H1 (cell line): ENCODE data around the gene ARMC12. TPM values are rescaled to one million over a fixed set of nuclear protein-coding genes. Genes with fewer than 3 reads are reported as not detected.

Experiments used
- CTCF ChIA-PET: fragments of 300-600 bp; sonication (Branson Sonifier 250); formaldehyde crosslinking; loops from one replicate; lab custom pipeline; 2021; ENCODE audit not compliant: partially characterized antibody; lab: Charles Lee
- POLR2A ChIA-PET: fragments of 300-600 bp; sonication (Branson Sonifier 250); formaldehyde crosslinking; loops from one replicate; lab custom pipeline; 2021; ENCODE audit warnings: inconsistent platforms; ENCODE audit not compliant: partially characterized antibody; lab: Charles Lee
- DNase-seq, 2 experiments: peaks; one replicate each; pipeline versions ENCODE4 v3.0.0 to v3.0.0-alpha.2; 2010 to 2022; ENCODE audit warnings: low spot score in 2 of 2, low read depth in 1 of 2, mixed read lengths in 1 of 2
- FAIRE-seq: peaks from 2 replicates; lab custom pipeline; 2011; peaks lifted over from hg19 to GRCh38; lab: Jason Lieb, UNC
- H2AFZ ChIP-seq: 2 replicates; pipeline ENCODE4 v1.8.1; 2012; ENCODE audit warnings: low read length, inconsistent platforms
- H2AK5ac ChIP-seq: 2 replicates; pipeline ENCODE4 v1.6.1; 2013; ENCODE audit warnings: low read depth, low read length
- H2BK120ac ChIP-seq: replicated peaks from 2 replicates; pipeline ENCODE3; 2013; ENCODE audit warnings: low read depth, low read length, inconsistent platforms
- H2BK12ac ChIP-seq: 2 replicates; pipeline ENCODE4 v1.6.1; 2013; ENCODE audit warnings: low read depth, low read length
- H2BK15ac ChIP-seq: 2 replicates; pipeline ENCODE4 v1.6.1; 2013; ENCODE audit warnings: low read length
- H2BK20ac ChIP-seq: 2 replicates; pipeline ENCODE4 v1.6.1; 2013; ENCODE audit warnings: low read length
- H2BK5ac ChIP-seq: 2 replicates; pipeline ENCODE4 v1.6.1; 2013; ENCODE audit warnings: low read depth, low read length
- H3K14ac ChIP-seq: 2 replicates; pipeline ENCODE4 v1.6.1; 2013; ENCODE audit warnings: inconsistent platforms; ENCODE audit not compliant: insufficient read length
- H3K18ac ChIP-seq: 2 replicates; pipeline ENCODE4 v1.6.1; 2013; ENCODE audit warnings: low read length; ENCODE audit errors: extremely low read depth
- H3K23ac ChIP-seq: 2 replicates; pipeline ENCODE4 v1.6.1; 2013; ENCODE audit warnings: inconsistent platforms; ENCODE audit not compliant: insufficient read length
- H3K23me2 ChIP-seq: 2 replicates; pipeline ENCODE4 v1.6.1; 2013; ENCODE audit warnings: low read depth, low read length
- H3K27ac ChIP-seq: 2 replicates; pipeline ENCODE4 v1.6.1; 2011; ENCODE audit warnings: low read depth, low read length, inconsistent platforms
- H3K27me3 ChIP-seq, 4 experiments: replicated peaks in 1 of 4; 1 replicate in 1 of 4; 2 replicates in 3 of 4; pipeline versions ENCODE4 v1.6.1 to v1.8.1; 2011 to 2013; ENCODE audit warnings: low read length in 3 of 4, mild to moderate bottlenecking in 3 of 4, inconsistent platforms in 2 of 4, mixed read lengths in 2 of 4, moderate library complexity in 1 of 4; ENCODE audit not compliant: control insufficient read depth in 3 of 4, insufficient read depth in 3 of 4; ENCODE audit errors: extremely low read depth in 1 of 4
- H3K36me3 ChIP-seq, 4 experiments: 2 replicates each; pipeline versions ENCODE4 v1.6.1 to v1.8.1; 2011 to 2013; ENCODE audit warnings: mild to moderate bottlenecking in 4 of 4, low read length in 3 of 4, moderate library complexity in 2 of 4, control low read depth in 1 of 4, inconsistent platforms in 1 of 4; ENCODE audit not compliant: insufficient read depth in 4 of 4, control insufficient read depth in 2 of 4
- H3K4ac ChIP-seq: replicated peaks from 2 replicates; pipeline ENCODE3; 2013; ENCODE audit warnings: low read length, low read depth, mixed read lengths, inconsistent platforms; ENCODE audit not compliant: insufficient read length
- H3K4me1 ChIP-seq, 4 experiments: replicated peaks in 1 of 4; 1 replicate in 1 of 4; 2 replicates in 3 of 4; pipeline versions ENCODE4 v1.6.1 to v1.8.1; 2011 to 2013; ENCODE audit warnings: low read length in 3 of 4, inconsistent platforms in 2 of 4, mixed read lengths in 1 of 4; ENCODE audit not compliant: insufficient read depth in 4 of 4, control insufficient read depth in 3 of 4
- H3K4me2 ChIP-seq, 2 experiments: 2 replicates each; pipeline versions ENCODE4 v1.6.1 to v1.8.1; 2011 to 2013; ENCODE audit warnings: low read depth in 2 of 2, low read length in 2 of 2, control low read depth in 1 of 2, inconsistent platforms in 1 of 2, mild to moderate bottlenecking in 1 of 2; ENCODE audit not compliant: insufficient read depth in 1 of 2
- H3K4me3 ChIP-seq, 4 experiments: fragments of 200-600, 300-600 bp in 1 of 4; sonication (generic), shearing (Covaris generic), sonication (Bioruptor Twin) in 1 of 4; 2 replicates each; pipeline versions ENCODE4 v1.5.1 to v1.8.1; 2011 to 2016; ENCODE audit warnings: low read length in 4 of 4, low read depth in 3 of 4, control low read depth in 2 of 4, inconsistent platforms in 2 of 4, mild to moderate bottlenecking in 2 of 4, mixed read lengths in 1 of 4, moderate library complexity in 1 of 4; ENCODE audit not compliant: insufficient read depth in 2 of 4; ENCODE audit errors: extremely low read depth in 1 of 4
- H3K56ac ChIP-seq: replicated peaks from 2 replicates; pipeline ENCODE3; 2013; ENCODE audit warnings: low read depth, mild to moderate bottlenecking, mixed read lengths, low read length, inconsistent platforms; ENCODE audit not compliant: insufficient read length
- H3K79me1 ChIP-seq: 2 replicates; pipeline ENCODE4 v1.6.1; 2013; ENCODE audit warnings: low read depth, low read length, control low read depth
- H3K79me2 ChIP-seq, 2 experiments: 2 replicates each; pipeline versions ENCODE4 v1.6.1 to v1.8.1; 2012 to 2013; ENCODE audit warnings: low read length in 2 of 2, mild to moderate bottlenecking in 2 of 2, inconsistent platforms in 1 of 2; ENCODE audit not compliant: insufficient read depth in 2 of 2, control insufficient read depth in 1 of 2
- H3K9ac ChIP-seq, 4 experiments: replicated peaks in 1 of 4; 1 replicate in 1 of 4; 2 replicates in 3 of 4; pipeline versions ENCODE4 v1.6.1 to v1.8.1; 2011 to 2013; ENCODE audit warnings: low read depth in 3 of 4, low read length in 3 of 4, control low read depth in 2 of 4, mild to moderate bottlenecking in 2 of 4, moderate library complexity in 2 of 4, inconsistent platforms in 1 of 4; ENCODE audit errors: extremely low read depth in 1 of 4
- H3K9me3 ChIP-seq, 2 experiments: 2 replicates each; pipeline versions ENCODE4 v1.6.1 to v1.8.1; 2012 to 2013; ENCODE audit warnings: mild to moderate bottlenecking in 2 of 2, moderate library complexity in 2 of 2, control low read depth in 1 of 2, inconsistent platforms in 1 of 2, low read depth in 1 of 2, low read length in 1 of 2, mixed read lengths in 1 of 2; ENCODE audit not compliant: insufficient read depth in 2 of 2
- H4K20me1 ChIP-seq, 2 experiments: replicated peaks in 1 of 2; 2 replicates each; pipeline versions ENCODE3 to v1.8.1; 2011 to 2013; ENCODE audit warnings: inconsistent platforms in 2 of 2, low read length in 2 of 2, mild to moderate bottlenecking in 1 of 2; ENCODE audit not compliant: insufficient read depth in 2 of 2, control insufficient read depth in 1 of 2
- H4K5ac ChIP-seq: 2 replicates; pipeline ENCODE4 v1.6.1; 2013; ENCODE audit warnings: low read length, low read depth, mixed read lengths, inconsistent platforms; ENCODE audit not compliant: insufficient read length
- H4K8ac ChIP-seq: 2 replicates; pipeline ENCODE4 v1.8.0; 2013; ENCODE audit warnings: mild to moderate bottlenecking, moderate library complexity, low read length, inconsistent platforms; ENCODE audit not compliant: insufficient read depth; ENCODE audit errors: extremely low read depth
- H4K91ac ChIP-seq: replicated peaks from 2 replicates; pipeline ENCODE3; 2013; ENCODE audit warnings: low read length, mixed read lengths, inconsistent platforms; ENCODE audit not compliant: insufficient read length
- CHD1 ChIP-seq: IDR thresholded peaks from 2 replicates; pipeline ENCODE4 v1.6.1; 2012; ENCODE audit warnings: low read depth, low read length, improper control_type of control experiment
- FOSL1 ChIP-seq: IDR thresholded peaks from 2 replicates; pipeline ENCODE4 v1.6.1; 2011; ENCODE audit warnings: mild to moderate bottlenecking, low read depth, low read length, moderate library complexity; ENCODE audit not compliant: insufficient read depth
- JUN ChIP-seq: IDR thresholded peaks from 2 replicates; pipeline ENCODE4 v1.6.1; 2011; ENCODE audit warnings: low read depth, mild to moderate bottlenecking, improper control_type of control experiment, low read length
- PHF8 ChIP-seq: fragments of 200-600 bp; sonication (generic); conservative IDR thresholded peaks from 2 replicates; pipeline ENCODE4 v1.7.1; 2012; ENCODE audit warnings: low read depth, mild to moderate bottlenecking, inconsistent platforms, low read length, moderate library complexity
- RBBP5 ChIP-seq: IDR thresholded peaks from 2 replicates; pipeline ENCODE4 v1.7.1; 2012; ENCODE audit warnings: low read depth, mild to moderate bottlenecking, inconsistent platforms, low read length, moderate library complexity, borderline replicate concordance
- TAF1 ChIP-seq: IDR thresholded peaks from 2 replicates; pipeline ENCODE4 v1.6.1; 2011; ENCODE audit warnings: mild to moderate bottlenecking, low read depth, low read length
- WGBS, 2 experiments: shearing (Covaris generic) in 1 of 2; methylation state at CpG; one replicate each; pipeline versions ENCODE4 v1.1.6 to v1.1.7; 2013 to 2015; ENCODE audit warnings: low lambda C conversion rate in 2 of 2, mixed read lengths in 2 of 2, inconsistent platforms in 1 of 2, low coverage in 1 of 2, missing lambda C conversion rate in 1 of 2; ENCODE audit not compliant: insufficient replicate concordance in 2 of 2, insufficient coverage in 1 of 2, insufficient read length in 1 of 2; ENCODE audit errors: extremely low coverage in 1 of 2, missing lambda C conversion rate in 1 of 2; 5-methylcytosine and 5-hydroxymethylcytosine counted together
- polyA plus RNA-seq, 7 experiments: library from polyadenylated mRNA; depleted of rRNA in 3 of 7; stranded (reverse) in 5 of 7; unstranded in 2 of 7; fragments of >200 nt in 5 of 7; fragments of 200-250 nt in 2 of 7; gene quantifications; 1 replicate in 5 of 7; 2 replicates in 1 of 7; 4 replicates in 1 of 7; pipeline versions ENCODE4 v1.2.1 to v1.2.3, GENCODE V29; 2011 to 2013; ENCODE audit warnings: missing spikeins in 2 of 7, mixed read lengths in 2 of 7
- total RNA-seq: library from RNA; stranded (reverse); fragmentation: NEBNext Ultra II Directional; extraction: Animal tissue kit (Norgen Biotek cat#: 25700); gene quantifications from 2 replicates; pipeline ENCODE4 v1.2.1, GENCODE V29; 2021

Gene ARMC12
- total and polyA plus RNA-seq, 2 of the 8 experiments (the other 6 are each of a cell fraction or from before 2014, with no cell fraction given): 0.86 to 3.7 TPM

DNA sequence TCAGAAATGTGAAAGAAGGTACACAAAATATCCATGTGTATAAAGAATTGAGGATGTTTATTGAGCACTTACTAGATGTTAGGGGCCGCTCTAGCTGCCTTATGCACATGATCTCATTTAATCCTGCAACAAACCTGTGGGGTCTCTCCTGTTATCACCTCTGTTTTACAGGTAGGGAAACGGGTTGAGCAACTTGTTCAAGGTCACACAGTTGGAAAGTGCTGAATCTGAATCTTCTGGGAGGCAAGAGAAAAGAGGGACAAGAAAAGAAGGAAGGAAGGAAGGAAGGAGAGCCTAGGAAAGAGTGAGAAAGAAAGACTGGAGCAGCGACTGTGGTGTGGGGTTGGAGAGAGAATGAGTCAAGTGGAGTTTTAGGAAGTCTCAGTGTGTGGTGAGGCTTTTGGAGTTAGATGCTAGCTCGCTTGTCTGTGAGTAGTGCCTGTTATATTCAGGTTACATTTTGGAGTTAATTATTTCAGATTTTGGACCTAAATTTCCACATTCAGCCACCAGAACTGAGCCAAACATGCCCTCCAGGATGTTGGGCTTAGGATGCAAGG lies 51.7 kb downstream of the ARMC12 start:
- WGBS, 2 experiments: 85% methylated on average over 4 of the region's 4 CpGs; no CpG with 5 or more reads in 1 of the 2 experiments
- H2BK120ac ChIP-seq: no peak overlapping the region
- no peaks in the 10 kb centered on the region for H3K79me2 ChIP-seq
- no peaks in the 10 kb centered on the region for H4K20me1 ChIP-seq
- TF ChIP-seq TAF1 (no peak), JUN (no peak), CHD1 (no peak), RBBP5 (no peak), FOSL1 (no peak), PHF8 (no peak)
- H3K4me3 ChIP-seq: no peak overlapping the region
- DNase-seq: no peak
- H3K4me2 ChIP-seq: no peak overlapping the region
- H3K27ac ChIP-seq: no peak overlapping the region
- H3K18ac ChIP-seq: no peak overlapping the region
- H3K9ac ChIP-seq: no peak overlapping the region
- POLR2A ChIA-PET: interaction anchor here (1.3 to 4.1 kb wide), 3 partner anchors 8 to 24 kb away, joined by 3 to 29 read pairs (median 9); partner anchors contain the start of genes CLPS and CLPSL2
- H2BK15ac ChIP-seq: no peak overlapping the region
- H2AFZ ChIP-seq: no peak overlapping the region
- peaks cover 0 to 5% (median 0%) of the 10 kb centered on the region in 4 experiments; a peak in 3 of 7 replicates for H3K4me1 ChIP-seq
- no peak for FAIRE-seq
- no peak overlapping the region for H2BK20ac ChIP-seq
- H2BK5ac ChIP-seq: no peak overlapping the region
- H4K91ac ChIP-seq: no peak overlapping the region
- no peaks in the 10 kb centered on the region for H3K79me1 ChIP-seq
- no peaks in the 10 kb centered on the region for H3K36me3 ChIP-seq
- no peak overlapping the region for H3K4ac ChIP-seq
- no peak overlapping the region for H4K8ac ChIP-seq
- CTCF ChIA-PET: interaction anchor here (0.8 to 3.5 kb wide), 4 partner anchors 10 to 287 kb away, joined by 3 to 27 read pairs (median 4); partner anchors contain the start of gene CLPS
- H4K5ac ChIP-seq: no peak overlapping the region
- no peaks in the 10 kb centered on the region for H3K27me3 ChIP-seq
- no peak overlapping the region for H3K14ac ChIP-seq
- H2BK12ac ChIP-seq: no peak overlapping the region
- no peak overlapping the region for H3K23ac ChIP-seq
- no peak overlapping the region for H2AK5ac ChIP-seq
- H3K9me3 ChIP-seq: no peaks in the 10 kb centered on the region
- H3K23me2 ChIP-seq: no peaks in the 10 kb centered on the region
- no peak overlapping the region for H3K56ac ChIP-seq
